MM.1S (cell line): ENCODE measurements around the gene ARHGEF33.

ENCODE experiments used
- DNase-seq: peaks from one replicate; pipeline ENCODE4 v3.0.0-alpha.2; 2015
- H2AFZ ChIP-seq: fragments of 300-600 bp; sonication (generic); 2 replicates; pipeline ENCODE4 v1.6.0; 2016; ENCODE audit warnings: antibody characterized with exemption, low read length
- H3F3A ChIP-seq: fragments of 300-600 bp; sonication (generic); 2 replicates; pipeline ENCODE4 v1.6.1; 2016; ENCODE audit warnings: mild to moderate bottlenecking, antibody characterized with exemption, low read length, moderate library complexity, mixed read lengths; ENCODE audit not compliant: insufficient read depth
- H3K27ac ChIP-seq: fragments of 300-600 bp; sonication (generic); 2 replicates; pipeline ENCODE4 v1.5.1; 2016; ENCODE audit warnings: mild to moderate bottlenecking, low read length
- H3K27me3 ChIP-seq: fragments of 300-600 bp; sonication (generic); replicated peaks from 2 replicates; pipeline ENCODE4 v1.6.0; 2016; ENCODE audit warnings: low read length; ENCODE audit not compliant: insufficient read depth
- H3K36me3 ChIP-seq: fragments of 300-600 bp; sonication (generic); replicated peaks from 2 replicates; pipeline ENCODE4 v1.6.1; 2016; ENCODE audit warnings: mild to moderate bottlenecking, low read length, mixed read lengths; ENCODE audit not compliant: insufficient read depth
- H3K4me1 ChIP-seq: fragments of 300-600 bp; sonication (generic); 2 replicates; pipeline ENCODE4 v1.6.1; 2016; ENCODE audit warnings: low read length, mixed read lengths
- H3K4me2 ChIP-seq: fragments of 300-600 bp; sonication (generic); 2 replicates; pipeline ENCODE4 v1.6.0; 2016; ENCODE audit warnings: low read depth, low read length
- H3K4me3 ChIP-seq: fragments of 300-600 bp; sonication (generic); 2 replicates; pipeline ENCODE4 v1.5.1; 2016; ENCODE audit warnings: low read length, mixed read lengths
- H3K79me2 ChIP-seq: fragments of 300-600 bp; sonication (generic); 2 replicates; pipeline ENCODE4 v1.6.1; 2016; ENCODE audit warnings: mixed run types, low read length, mixed read lengths
- H3K9ac ChIP-seq: fragments of 300-600 bp; sonication (generic); 2 replicates; pipeline ENCODE4 v1.6.1; 2016; ENCODE audit warnings: low read length, mixed read lengths
- H3K9me2 ChIP-seq: fragments of 300-600 bp; sonication (generic); replicated peaks from 2 replicates; pipeline ENCODE4 v1.6.1; 2016; ENCODE audit warnings: mild to moderate bottlenecking, low read length, mixed read lengths; ENCODE audit not compliant: insufficient read depth
- H3K9me3 ChIP-seq: fragments of 300-600 bp; sonication (generic); replicated peaks from 2 replicates; pipeline ENCODE4 v1.6.1; 2016; ENCODE audit warnings: mild to moderate bottlenecking, low read length, mixed read lengths; ENCODE audit not compliant: insufficient read depth
- H4K20me1 ChIP-seq: fragments of 300-600 bp; sonication (generic); 2 replicates; pipeline ENCODE4 v1.6.1; 2016; ENCODE audit warnings: mild to moderate bottlenecking, low read length, moderate library complexity, mixed read lengths; ENCODE audit not compliant: insufficient read depth
- CTCF ChIP-seq: fragments of 300-600 bp; sonication (generic); IDR thresholded peaks from 2 replicates; pipeline ENCODE4 v1.5.1; 2016; ENCODE audit warnings: antibody characterized with exemption, low read length, mixed read lengths
- EZH2 ChIP-seq: fragments of 300-600 bp; sonication (generic); optimal IDR thresholded peaks from 2 replicates; pipeline ENCODE3; 2017; ENCODE audit warnings: low read depth, mild to moderate bottlenecking, antibody characterized with exemption, low read length, mixed read lengths
- EZH2phosphoT487 ChIP-seq: fragments of 300-600 bp; sonication (generic); IDR thresholded peaks from 2 replicates; pipeline ENCODE4 v1.6.1; 2018; ENCODE audit warnings: antibody characterized with exemption, low read length

ARHGEF33 gene

DNA sequence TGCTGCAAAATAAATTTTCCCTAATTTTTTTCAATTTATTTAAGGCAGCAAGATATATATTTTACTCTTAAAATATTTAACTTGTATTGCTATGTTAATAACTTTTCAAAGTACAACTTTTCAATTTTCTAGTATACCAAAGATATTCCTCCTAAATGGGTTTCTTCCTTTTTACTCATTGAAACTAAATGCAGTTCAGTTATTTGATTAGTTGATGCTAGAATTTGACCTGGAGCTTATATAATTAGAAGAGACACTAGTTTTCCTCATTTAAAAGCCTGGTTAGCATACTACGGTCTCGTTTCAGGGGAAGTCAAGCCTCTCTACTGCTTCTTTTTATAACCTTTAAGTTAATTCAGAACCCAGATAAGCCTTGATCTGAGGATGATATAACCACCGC, at the start of gene ARHGEF33:
Gene ARHGEF33, plus strand, starts transcription at position 301 of the 400 bp plus-strand sequence. CDS start 29,573 bp downstream, outside the sequence.
- Histone ChIP-seq H3K4me2 (no peak within 1 kb of the TSS), H3K36me3 (no peaks in the 10 kb centered on the region), H3K27ac (no peak within 1 kb of the TSS), H3K4me3 (no peak within 1 kb of the TSS), H3K4me1 (no peaks in the 10 kb centered on the region), H3K9me2 (no peaks in the 10 kb centered on the region), H3K9me3 (no peaks in the 10 kb centered on the region), H4K20me1 (no peaks in the 10 kb centered on the region), H3K27me3 (no peaks in the 10 kb centered on the region), H3F3A (no peaks in the 10 kb centered on the region), H2AFZ (no peak within 1 kb of the TSS), H3K79me2 (no peaks in the 10 kb centered on the region), H3K9ac (no peak within 1 kb of the TSS)
- no peak for DNase-seq
- TF ChIP-seq EZH2phosphoT487 (no peak), CTCF (no peak), EZH2 (no peak)

- Histone ChIP-seq H3K4me3 (no peak overlapping the region), H3K9me2 (no peaks in the 10 kb centered on the region), H3K27ac (no peak overlapping the region), H3K4me1 (no peaks in the 10 kb centered on the region), H3K36me3 (no peaks in the 10 kb centered on the region), H3K9me3 (no peaks in the 10 kb centered on the region), H4K20me1 (no peaks in the 10 kb centered on the region), H3K27me3 (no peaks in the 10 kb centered on the region), H2AFZ (no peak overlapping the region), H3K79me2 (no peaks in the 10 kb centered on the region), H3K9ac (no peak overlapping the region), H3K4me2 (no peak overlapping the region), H3F3A (peaks cover 3% of the 10 kb centered on the region; the same call in 1 of the 2 replicates)
- peak; percentile 21 for DNase-seq
- TF ChIP-seq CTCF, result no peak
- no peak for TF ChIP-seq EZH2
- TF ChIP-seq EZH2phosphoT487, result no peak
Measured at GRCh38 chr2:38850045-38850444, 39.6 kb upstream of the ARHGEF33 start.

GRCh38 chr2:38856165-38856564, 33.5 kb upstream of the ARHGEF33 start:
- H3K9me2 ChIP-seq, result no peaks in the 10 kb centered on the region
- TF ChIP-seq EZH2, result no peak
- TF ChIP-seq EZH2phosphoT487, result no peak
- TF ChIP-seq CTCF, result no peak
- H3K4me2 ChIP-seq, result no peak overlapping the region
- H3K36me3 ChIP-seq, result no peaks in the 10 kb centered on the region
- no peaks in the 10 kb centered on the region for H3K79me2 ChIP-seq
- no peak overlapping the region for H2AFZ ChIP-seq
- H3K9me3 ChIP-seq, result no peaks in the 10 kb centered on the region
- no peaks in the 10 kb centered on the region for H3K4me1 ChIP-seq
- no peaks in the 10 kb centered on the region for H3F3A ChIP-seq
- H3K4me3 ChIP-seq, result no peak overlapping the region
- H3K27me3 ChIP-seq, result no peaks in the 10 kb centered on the region
- no peak overlapping the region for H3K9ac ChIP-seq
- H3K27ac ChIP-seq, result no peak overlapping the region
- H4K20me1 ChIP-seq, result no peaks in the 10 kb centered on the region
- no peak for DNase-seq
